Measurements from ENCODE around the gene NRCAM. TPM values are rescaled to one million over a fixed set of nuclear protein-coding genes. Genes with fewer than 3 reads are reported as not detected.

NRCAM gene
- total and polyA plus RNA-seq, 2 of the 13 experiments (the other 11 are each of a cell fraction or from before 2014, with no cell fraction given): 0.31 to 0.33 TPM

GRCh38 chr7:108385834-108386422 is 70.3 kb downstream of the NRCAM start:
- ChIA-PET CTCF (ENCODE audit: low intra/inter-chr PET ratio, low total read pairs) (no interaction called here), POLR2A (no interaction called here)
- H3K36me3 ChIP-seq (replicated peaks in 1 of 2; ENCODE audit: control insufficient read depth in 1 of 2, insufficient read depth in 2 of 2, low read length in 2 of 2): no peaks in the 10 kb centered on the region
- H3K27me3 ChIP-seq (ENCODE audit: control insufficient read depth in 1 of 2, insufficient read depth in 2 of 2, low read length in 2 of 2): no peaks in the 10 kb centered on the region; a peak in 1 of 5 replicates
- DNase-seq (ENCODE audit: low spot score): no peak
- no peak for ATAC-seq
- no peak overlapping the region for H3K27ac ChIP-seq (ENCODE audit: extremely low read length, insufficient read depth, low read length)
- no peak overlapping the region for H2AFZ ChIP-seq (ENCODE audit: low read length)
- H3K4me1 ChIP-seq (ENCODE audit: insufficient read depth, low read length): no peaks in the 10 kb centered on the region
- no peaks in the 10 kb centered on the region for H4K20me1 ChIP-seq (ENCODE audit: insufficient read depth, low read length)
- no peak overlapping the region for H3K4me2 ChIP-seq (ENCODE audit: low read depth, low read length)
- no peak overlapping the region for H3K9ac ChIP-seq (ENCODE audit: insufficient read depth, low read depth, low read length)
- no peaks in the 10 kb centered on the region for H3K79me2 ChIP-seq (ENCODE audit: insufficient read depth, low read length)
- H3K4me3 ChIP-seq (replicated peaks in 1 of 3; ENCODE audit: insufficient read depth in 1 of 3, low read depth in 2 of 3, low read length in 3 of 3): no peak overlapping the region
- no TSS peak for BruUV-seq (replicated peaks)
- no peaks in the 10 kb centered on the region for H3K9me3 ChIP-seq (ENCODE audit: low read length)
- no peak for TF ChIP-seq ZFP41 (CRISPR knock-in tag; IDR thresholded peaks at IDR 0.05; ENCODE audit: borderline replicate concordance)
- no peak for TF ChIP-seq SETDB1 (CRISPR knock-in tag; IDR thresholded peaks at IDR 0.05; ENCODE audit: borderline replicate concordance)
- TF ChIP-seq SMAD1 (CRISPR knock-in tag; IDR thresholded peaks at IDR 0.05; ENCODE audit: borderline replicate concordance, low read depth): no peak
- no peak for TF ChIP-seq CC2D1A (CRISPR knock-in tag; IDR thresholded peaks at IDR 0.05)
- TF ChIP-seq MXD4 (CRISPR knock-in tag; IDR thresholded peaks at IDR 0.05): no peak
- TF ChIP-seq ZFP82 (CRISPR knock-in tag; IDR thresholded peaks at IDR 0.05; ENCODE audit: borderline replicate concordance): no peak
- TF ChIP-seq MTA3 (CRISPR knock-in tag; IDR thresholded peaks at IDR 0.05): no peak
- no peak for TF ChIP-seq ETS1 (CRISPR knock-in tag; IDR thresholded peaks at IDR 0.05)
- no peak for TF ChIP-seq RARG (CRISPR knock-in tag; IDR thresholded peaks at IDR 0.05; ENCODE audit: low read depth)
- no peak for TF ChIP-seq ZNF337 (CRISPR knock-in tag; IDR thresholded peaks at IDR 0.05; ENCODE audit: borderline replicate concordance, low read depth)
- TF ChIP-seq GATAD1 (CRISPR knock-in tag; IDR thresholded peaks at IDR 0.05): no peak
- TF ChIP-seq TMF1 (CRISPR knock-in tag; IDR thresholded peaks at IDR 0.05; ENCODE audit: low read depth): no peak
- in situ Hi-C loops (cut with HindIII; ENCODE audit: extremely low pct_ligation_motif_present, low pct_unique_long_range_greater_than_20kb): no loop called here
- intact Hi-C loops (cut with micrococcal nuclease; ENCODE audit: unreplicated experiment): loop anchor here (10.0 kb wide), 1 partner anchor 201 kb away; no protein-coding TSS in a partner anchor
- FAIRE-seq: no peak
- WGBS (ENCODE audit: low lambda C conversion rate): 64% methylated on average over 2 of the region's 2 CpGs

Measured in HepG2 (cell line).